T-helper 9 cell (primary cell): Measurements from ENCODE around the gene XIAP.
"Not testable (repeated sequence)": the region's sequence is repeated elsewhere in the genome, so short reads cannot be mapped to it uniquely, and the experiment has no call there.

Experiments
- DNase-seq: peaks from one replicate; pipeline ENCODE4 v3.0.0-alpha.2; 2020

Gene XIAP

DNA sequence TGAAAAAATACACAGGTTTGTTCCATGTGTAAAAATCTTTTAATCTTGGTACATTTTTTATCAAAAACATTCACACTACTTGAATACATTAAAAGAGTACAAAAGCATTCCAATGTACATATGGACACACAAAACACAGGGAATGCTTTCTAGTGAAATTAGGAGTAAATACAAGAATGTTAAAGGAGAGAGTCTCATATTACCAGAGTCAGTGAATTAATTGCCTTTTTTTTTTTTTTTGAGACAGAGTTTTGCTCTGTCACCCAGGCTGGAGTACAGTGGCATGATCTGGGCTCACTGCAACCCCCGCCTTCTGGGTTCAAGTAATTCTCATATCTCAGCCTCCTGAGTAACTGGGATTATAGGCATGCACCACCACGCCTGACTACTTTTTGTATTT is 17.0 kb downstream of the XIAP start:
- DNase-seq, result no peak

DNA sequence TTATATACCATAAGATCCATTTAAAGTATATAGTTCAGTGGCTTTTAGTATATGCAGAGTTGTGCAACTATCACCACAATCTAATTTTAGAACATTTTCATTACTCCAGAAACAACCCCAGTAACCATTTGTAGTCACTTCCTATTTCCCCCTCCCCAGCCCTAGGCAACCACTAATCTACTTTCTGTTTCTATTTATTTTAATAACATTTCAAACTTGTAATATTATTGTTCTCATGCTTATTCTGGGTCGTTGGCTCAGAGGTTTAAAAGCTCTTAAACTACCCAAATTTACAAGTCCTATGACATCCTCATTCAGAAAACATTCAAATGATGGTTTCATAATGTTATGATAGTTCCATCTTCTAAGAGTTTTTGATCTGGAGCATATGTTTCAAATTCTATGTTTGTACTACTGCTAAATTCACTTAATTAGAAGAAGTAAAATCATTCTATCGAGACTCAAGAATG is 18.4 kb downstream of the XIAP start:
- DNase-seq, result no peak

DNA sequence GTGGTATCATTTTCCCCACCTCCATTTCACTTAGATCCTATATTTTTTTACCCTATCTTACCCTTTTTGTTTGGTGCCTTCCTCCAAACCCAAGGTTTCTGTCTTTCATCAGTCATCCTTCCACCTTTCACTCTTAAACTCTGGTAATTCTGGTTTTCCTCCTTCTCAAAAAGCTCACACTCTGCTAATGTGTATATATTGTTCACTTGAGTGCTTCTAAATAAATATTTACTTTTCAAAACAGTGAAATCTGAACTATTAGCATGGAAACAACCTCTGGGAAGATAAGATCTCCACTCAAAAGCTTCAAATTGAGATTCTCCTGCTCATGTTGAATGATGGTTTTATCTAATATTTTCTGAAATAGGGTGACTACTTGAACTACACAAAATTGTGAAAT is 21.5 kb downstream of the XIAP start:
- no peak for DNase-seq

DNA sequence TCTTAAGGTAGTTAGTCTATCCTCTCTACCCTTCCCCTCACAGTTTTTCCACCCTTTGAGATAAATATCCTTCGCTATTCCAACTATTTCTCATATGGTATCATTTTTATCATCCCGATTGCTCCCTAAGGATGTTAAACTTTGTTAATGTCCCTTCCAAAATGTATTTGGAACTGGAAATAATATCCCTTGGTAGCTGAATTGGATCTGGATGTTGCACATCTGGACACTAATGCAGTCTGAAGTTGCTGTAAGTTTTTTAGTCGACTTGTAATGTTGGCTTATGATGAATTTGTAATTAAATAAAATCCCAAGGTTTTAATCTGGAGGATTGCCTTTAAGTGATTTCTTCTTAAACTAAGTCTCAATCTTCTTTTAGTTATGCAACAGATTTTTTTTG is 22.5 kb downstream of the XIAP start:
- no peak for DNase-seq

DNA sequence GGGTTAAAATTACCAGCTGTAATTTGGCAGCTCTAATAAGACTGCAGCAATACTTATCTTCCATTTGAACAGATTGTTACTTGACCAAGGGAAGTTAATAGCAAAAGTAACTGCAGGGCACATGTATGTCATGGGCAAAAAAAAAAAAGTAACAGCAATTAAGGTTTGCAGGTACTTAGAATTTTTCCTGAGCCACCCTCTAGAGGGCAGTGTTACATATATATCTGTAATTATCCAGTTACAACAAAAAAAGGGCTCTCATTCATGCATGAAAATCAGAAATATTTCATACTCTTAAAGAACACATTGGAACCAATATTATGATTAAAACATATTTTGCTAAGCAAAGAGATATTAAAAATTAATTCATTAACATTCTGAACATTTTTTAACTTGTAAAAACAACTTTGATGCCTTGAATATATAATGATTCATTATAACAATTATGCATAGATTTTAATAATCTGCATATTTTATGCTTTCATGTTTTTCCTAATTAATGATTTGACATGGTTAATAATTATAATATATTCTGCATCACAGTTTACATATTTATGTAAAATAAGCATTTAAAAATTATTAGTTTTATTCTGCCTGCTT is 25.1 kb downstream of the XIAP start:
- no peak for DNase-seq

DNA sequence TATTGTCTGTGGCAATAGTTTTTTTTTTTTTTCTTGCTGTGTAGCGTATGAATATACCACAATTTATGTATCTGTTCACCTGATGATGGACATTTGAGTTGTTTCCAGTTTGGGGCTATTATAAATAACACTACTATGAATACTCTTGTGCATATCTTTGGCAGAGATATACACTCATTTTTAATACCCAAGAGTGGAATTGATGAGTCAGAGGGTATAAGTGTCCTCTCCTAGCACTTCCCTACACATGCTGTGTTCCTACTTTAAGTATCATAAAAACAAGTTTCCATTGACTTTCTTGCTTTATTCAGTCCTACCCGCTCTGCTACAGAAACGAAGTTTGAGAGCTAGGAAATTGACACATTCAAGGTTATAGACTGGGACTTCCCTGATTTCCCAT is 39.8 kb downstream of the XIAP start:
- DNase-seq, result no peak

DNA sequence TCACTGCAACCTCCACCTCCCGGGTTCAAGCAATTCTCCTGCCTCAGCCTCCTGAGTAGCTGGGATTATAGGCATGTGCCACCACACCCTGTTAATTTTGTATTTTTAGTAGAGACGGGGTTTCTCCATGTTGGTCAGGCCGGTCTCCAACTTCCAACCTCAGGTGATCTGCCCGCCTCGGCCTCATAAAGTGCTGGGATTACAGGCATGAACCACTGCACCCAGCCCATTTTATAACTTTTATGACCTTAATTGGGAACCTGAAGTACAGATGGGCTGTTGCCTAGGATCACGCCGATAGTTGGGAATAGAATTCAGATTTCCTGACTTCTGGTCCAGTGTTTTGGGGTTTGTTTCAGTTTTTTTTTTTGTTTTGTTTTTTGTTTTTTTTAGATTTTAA is 43.4 kb downstream of the XIAP start:
- DNase-seq, result not testable (repeated sequence)

DNA sequence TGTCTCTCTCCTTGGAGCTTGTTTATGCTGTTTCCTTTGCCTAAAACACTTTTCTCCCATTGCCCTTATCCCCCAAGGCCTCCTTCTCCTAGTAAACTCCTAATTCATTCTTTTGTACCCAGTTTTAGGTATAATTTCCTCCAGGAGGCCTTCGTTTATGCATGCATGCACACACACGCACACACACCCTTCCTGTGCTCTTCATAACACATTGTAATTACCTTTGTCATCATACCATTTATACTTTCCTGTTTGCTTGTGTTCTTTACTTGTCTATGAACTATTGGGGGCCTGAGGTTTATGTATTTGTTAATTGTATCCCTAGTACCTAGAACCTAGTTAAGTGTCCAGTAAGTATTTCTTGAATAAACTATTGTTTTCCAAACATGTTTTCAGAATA is 45.5 kb downstream of the XIAP start:
- no peak for DNase-seq

DNA sequence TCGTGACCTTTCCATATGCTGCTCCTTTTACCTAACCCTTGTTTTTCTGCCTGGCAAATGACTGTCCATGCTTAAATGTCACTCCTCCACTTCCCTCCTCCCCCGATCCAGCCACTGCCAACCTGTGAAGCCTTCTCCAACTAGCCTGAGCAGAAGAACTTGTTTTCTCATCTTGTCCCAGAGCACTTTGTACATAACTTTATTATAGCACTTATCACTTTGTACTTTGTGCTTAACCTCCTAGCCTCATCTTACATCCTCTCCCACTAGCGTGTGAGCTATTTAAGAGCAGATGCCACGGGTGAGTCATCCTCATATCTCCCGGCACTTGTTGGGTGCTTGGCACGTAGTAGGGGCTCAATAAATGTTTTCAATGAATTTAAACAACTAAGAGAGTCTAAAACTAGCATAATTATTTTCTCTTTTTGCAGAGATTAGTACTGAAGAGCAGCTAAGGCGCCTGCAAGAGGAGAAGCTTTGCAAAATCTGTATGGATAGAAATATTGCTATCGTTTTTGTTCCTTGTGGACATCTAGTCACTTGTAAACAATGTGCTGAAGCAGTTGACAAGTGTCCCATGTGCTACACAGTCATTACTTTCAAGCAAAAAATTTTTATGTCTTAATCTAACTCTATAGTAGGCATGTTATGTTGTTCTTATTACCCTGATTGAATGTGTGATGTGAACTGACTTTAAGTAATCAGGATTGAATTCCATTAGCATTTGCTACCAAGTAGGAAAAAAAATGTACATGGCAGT is 46.9 kb downstream of the XIAP start:
- DNase-seq, result no peak

DNA sequence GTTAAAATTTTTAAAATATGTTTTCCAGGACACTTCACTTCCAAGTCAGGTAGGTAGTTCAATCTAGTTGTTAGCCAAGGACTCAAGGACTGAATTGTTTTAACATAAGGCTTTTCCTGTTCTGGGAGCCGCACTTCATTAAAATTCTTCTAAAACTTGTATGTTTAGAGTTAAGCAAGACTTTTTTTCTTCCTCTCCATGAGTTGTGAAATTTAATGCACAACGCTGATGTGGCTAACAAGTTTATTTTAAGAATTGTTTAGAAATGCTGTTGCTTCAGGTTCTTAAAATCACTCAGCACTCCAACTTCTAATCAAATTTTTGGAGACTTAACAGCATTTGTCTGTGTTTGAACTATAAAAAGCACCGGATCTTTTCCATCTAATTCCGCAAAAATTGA is 49.7 kb downstream of the XIAP start:
- no peak for DNase-seq

DNA sequence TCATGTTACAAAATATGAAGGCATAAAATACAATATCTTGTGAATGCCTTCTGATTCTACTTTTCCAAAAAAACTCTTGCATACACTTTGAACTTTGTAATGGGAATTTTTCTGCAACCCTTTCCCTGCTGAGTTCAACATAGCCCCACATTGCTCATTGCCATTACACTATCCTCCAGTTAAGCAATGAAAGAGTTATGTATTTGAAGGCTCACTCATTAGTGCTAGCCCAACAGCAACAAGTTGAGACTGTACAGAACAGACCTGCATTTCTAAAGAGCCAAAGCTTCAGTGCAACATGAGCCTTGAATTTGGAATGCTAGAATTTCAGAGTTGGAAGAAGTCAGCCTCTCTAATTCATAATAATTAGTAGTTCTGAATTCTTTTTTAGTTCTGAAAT is 57.2 kb downstream of the XIAP start:
- no peak for DNase-seq

DNA sequence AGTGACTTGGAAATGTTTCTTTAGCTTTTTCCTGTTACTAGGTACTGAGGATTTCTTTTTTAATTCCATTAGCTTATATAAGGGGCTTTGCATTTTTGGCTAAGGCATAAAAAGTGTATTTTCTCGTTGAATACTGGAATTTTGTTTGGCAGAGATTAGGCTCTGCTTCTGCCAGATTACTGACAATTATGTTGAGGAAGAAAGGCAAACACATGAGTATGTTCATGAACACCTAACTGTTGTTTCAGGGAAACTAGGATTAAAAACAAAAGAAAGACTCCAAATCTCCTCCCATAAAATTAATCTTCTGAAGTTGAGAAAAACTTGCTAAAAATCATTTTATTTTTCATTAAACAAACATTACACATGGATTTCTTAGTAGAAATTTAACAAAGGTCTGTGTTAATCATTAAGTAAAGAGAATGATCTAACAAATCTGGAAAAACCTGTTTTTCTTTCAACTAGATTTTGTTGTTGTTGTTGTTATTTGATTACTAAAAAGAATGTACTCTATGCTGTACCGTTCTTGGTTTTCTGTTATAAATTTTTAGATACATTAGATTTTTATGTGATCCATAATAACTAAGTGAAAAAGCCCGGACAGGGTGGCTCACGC is 58.4 kb downstream of the XIAP start:
- DNase-seq, result no peak

DNA sequence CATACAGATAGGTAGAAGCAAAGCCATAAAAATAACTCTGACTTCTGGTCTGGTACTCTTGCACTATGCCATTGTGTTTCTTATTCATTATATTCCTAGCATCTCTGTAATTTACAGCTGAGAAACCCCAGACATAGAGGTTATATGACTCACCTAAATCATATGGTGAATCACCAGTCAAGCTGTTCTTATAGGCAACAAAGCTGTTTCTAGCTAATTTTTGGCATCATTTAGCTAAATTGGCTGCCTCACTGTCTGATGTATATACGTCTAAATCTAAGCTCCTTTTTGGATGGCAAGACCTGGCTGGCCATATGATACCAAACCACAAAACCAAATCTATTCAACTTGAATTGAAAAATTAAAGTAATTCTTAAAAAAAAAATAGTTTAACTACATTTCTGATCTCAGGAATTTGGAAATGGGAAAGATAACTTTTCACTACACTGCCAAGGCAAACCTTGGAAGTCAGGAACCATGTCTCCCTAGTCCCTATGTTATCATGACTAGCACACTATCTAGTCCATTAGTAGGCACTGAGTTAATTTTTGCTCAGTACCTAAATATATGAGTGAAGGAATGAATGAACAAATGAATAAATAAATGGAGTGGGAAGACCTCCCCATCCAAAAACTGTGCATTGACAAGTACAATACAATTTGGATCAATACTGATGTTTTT is 60.4 kb downstream of the XIAP start:
- DNase-seq, result no peak

DNA sequence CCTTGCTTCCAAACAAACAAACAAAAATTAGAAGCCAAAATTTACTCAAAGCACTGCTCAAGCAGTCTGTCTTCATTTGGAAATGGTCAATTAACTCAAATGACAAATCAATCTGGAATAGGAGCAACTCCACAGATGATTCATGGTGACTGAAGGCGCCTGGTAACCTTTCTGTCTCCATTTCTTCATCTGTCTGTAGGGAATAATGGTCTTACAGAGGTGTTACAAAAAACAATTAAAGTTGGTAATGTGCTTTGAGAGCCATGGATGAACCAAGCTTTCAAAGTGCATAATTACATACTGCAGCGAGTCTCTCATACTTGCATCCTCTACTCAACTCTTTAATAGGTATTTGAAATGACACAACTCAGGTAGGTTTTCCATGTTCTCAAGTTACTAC is 63.4 kb downstream of the XIAP start:
- DNase-seq, result no peak

DNA sequence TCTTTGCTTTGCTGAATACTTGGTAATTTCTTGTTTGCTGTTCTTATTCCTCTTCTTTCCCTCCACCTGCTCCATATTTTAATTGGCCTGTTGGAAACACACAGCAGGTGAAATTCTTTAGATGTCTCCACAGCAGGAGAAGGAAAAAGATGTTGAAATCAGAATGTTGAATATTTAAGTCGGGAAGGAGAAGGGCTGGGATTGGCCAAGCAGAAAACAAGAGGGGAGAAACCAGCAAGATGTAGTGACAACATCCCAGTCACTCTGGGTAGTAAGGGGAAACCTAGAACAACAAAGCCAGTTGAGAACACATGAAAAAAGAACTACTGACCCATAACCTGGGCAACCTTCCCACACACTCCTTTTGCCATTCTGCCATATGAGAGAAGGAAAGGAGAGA is 64.3 kb downstream of the XIAP start:
- no peak for DNase-seq

DNA sequence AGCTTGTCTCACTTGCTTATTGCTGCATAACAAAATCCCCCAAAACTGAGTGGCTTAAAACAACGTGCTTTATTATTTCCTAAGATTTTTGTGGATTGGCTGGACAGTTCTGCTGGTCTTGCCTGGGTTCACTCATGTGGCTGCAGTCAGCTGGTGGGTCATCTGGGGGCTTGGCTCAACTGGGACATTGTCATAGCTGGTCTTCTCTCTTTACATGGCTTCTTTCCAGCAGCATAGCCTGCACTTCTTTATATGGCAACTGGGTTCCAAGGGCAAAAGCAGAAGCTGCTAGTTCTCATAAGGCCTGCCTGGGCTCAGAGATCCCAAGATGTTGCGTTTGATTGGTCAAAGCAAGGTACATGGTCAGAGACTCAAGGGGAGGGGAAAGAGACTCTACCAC is 68.0 kb downstream of the XIAP start:
- DNase-seq, result no peak

DNA sequence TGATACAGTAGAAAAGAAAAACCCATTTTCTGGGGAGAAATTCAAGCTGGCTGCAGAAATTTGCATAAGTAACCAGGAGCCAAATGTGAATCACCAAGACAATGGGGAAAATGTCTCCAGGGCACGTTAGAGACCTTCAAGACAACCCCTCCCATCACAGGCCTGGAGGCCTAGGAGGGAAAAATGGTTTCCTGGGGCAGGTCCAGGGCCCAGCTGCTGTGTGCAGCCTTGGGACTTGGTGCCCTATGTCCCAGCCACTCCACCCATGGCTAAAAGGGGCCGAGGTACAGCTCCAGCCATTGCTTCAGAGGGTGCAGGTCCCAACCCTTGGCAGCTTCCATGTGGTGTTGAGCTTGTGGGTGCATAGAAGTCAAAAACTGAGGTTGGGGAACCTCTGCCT is 72.2 kb downstream of the XIAP start:
- not testable (repeated sequence) for DNase-seq

DNA sequence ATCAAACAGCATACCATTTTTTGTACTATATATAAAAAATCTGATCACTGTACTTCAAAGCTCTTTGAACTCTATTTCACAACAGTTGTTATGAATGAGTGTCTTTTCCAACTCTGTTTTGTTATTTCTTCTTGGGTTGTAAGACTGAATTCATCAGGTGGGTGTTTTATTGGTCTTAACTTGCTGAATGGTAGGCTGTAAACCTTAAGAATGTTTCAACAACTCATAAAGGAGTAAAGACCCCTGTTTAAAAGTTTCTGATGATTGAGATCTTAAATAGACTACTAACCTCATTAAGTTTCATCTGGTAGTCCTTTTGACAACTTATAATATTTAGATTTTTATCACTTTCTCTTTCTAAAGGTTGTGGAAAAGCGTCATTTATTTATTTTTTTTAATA is 83.2 kb downstream of the XIAP start:
- no peak for DNase-seq

DNA sequence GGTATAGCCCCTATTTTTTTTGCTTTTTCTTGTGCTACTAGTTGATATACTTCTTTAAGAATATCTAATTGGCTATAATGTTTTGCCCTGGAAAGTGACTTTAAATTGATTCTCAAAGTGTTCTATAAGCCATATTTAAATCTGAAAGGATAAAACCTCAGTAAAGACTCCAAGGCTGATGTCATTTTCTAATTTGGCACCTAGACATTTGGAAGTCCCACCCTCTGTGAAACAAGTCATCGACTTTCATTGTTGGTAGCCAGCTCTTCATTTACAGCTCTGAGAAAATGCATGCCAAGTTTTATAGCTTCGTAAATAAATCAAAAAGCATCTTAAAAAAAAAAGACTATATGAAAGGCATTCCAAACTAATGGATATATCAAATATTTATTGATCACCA is 83.6 kb downstream of the XIAP start:
- DNase-seq, result no peak

DNA sequence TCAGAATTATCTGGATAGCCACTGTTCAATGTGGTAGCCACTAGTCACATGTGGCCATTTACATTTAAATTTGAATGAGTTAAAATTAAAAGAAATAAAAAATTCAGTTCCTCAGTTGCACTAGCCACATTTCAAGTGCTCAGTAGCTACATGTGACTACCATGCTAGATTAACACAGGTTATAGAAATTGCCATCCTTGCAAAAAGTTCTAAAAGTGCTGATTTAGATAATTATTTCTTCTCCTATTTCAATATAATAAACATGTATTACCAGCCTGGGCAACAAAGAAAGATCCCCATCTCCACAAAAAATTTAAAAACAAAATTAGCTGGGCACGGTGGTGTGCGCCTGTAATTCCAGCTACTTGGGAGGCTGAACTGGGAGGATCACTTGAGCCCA is 90.0 kb downstream of the XIAP start:
- DNase-seq, result no peak

DNA sequence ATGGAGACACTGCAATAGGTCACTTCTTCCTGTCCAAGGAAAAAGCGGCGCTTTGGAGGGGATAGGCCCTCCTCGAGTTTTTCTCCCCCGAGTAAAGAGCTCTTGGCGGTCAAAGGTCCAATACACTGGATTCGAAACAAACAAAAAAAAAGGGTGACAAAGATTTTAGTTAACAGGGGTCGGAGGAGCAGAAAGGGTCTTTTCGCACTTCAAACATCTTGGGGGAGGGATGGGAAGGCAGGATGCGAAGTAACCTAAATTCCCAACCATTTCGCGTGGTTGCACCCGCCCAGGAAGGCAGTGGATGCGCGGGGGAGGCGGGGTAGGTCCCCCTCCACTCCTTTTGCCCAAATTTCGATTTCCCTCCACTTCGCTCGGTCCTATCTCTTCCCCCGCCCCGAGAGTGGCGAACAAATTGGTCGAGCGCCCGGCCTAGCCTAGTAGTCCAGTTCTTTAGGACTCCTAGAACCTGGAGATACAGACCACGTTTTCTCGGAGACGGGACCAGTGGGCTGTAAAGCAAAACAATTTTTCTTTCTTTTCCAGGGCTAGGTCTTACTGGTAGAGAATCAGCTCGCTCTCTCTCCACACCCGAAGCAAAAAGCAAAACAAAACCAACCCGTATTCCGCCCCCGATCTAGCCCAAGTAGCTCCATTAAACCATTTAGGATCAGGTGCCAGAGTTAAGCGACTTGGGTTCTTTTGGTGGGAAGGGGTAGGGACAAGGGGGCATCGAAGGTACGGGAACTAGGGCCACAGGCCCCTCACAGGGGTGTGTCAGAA is 99.6 kb downstream of the XIAP start:
- peak; percentile 2 for DNase-seq

DNA sequence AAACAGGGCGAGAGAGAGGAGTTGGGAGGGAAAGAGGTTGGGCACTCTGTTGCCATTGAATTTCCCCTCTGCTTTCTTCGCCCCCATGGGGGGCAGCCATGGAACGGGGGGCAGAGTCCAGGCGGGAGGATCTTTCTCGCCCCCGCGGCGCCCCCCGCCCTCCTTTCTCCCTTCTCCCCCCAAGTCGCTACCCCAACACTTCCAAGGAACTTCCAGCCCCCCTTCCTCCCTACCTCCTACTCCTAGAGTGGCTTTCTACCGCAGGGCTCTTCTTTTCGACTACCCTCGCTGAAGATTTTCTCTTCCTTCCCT is 101.1 kb downstream of the XIAP start:
- no peak for DNase-seq
